Tibial nerve (tissue), 4 donors: ENCODE results near the gene TXNDC15. TPM values are rescaled to one million over a fixed set of nuclear protein-coding genes. Genes with fewer than 3 reads are reported as not detected.

Source experiments
- DNase-seq, 2 donors: peaks; one replicate each; pipeline ENCODE4 v3.0.0-alpha.2; 2019; ENCODE audit warnings: low spot score in 2 of 2
- H3K27ac ChIP-seq, 4 donors: fragments of 200-600 bp; sonication (generic) in 3 of 4; one replicate each; pipeline ENCODE4 v1.5.1; 2017 to 2019; ENCODE audit warnings: mild to moderate bottlenecking in 1 of 4
- H3K27me3 ChIP-seq, 2 donors: fragments of 200-600 bp; sonication (generic) in 1 of 2; one replicate each; pipeline versions ENCODE4 v1.5.1 to v1.6.0; 2017 to 2019
- H3K36me3 ChIP-seq, 3 donors: fragments of 200-600 bp; sonication (generic); one replicate each; pipeline ENCODE4 v1.5.1; 2018 to 2019
- H3K4me1 ChIP-seq, 4 donors: fragments of 200-600 bp; sonication (generic) in 3 of 4; one replicate each; pipeline ENCODE4 v1.5.1; 2017 to 2019
- H3K4me3 ChIP-seq, 4 donors: fragments of 200-600 bp; sonication (generic) in 3 of 4; one replicate each; pipeline ENCODE4 v1.5.1; 2017 to 2019; ENCODE audit warnings: mild to moderate bottlenecking in 1 of 4, moderate library complexity in 1 of 4
- H3K9me3 ChIP-seq, 4 donors: fragments of 200-600 bp; sonication (generic) in 3 of 4; one replicate each; pipeline ENCODE4 v1.5.1; 2017 to 2019
- EP300 ChIP-seq, 2 donors: sonication (generic); formaldehyde crosslinking; IDR thresholded peaks; one replicate each; pipeline ENCODE4 v1.6.1; 2017; ENCODE audit warnings: antibody characterized with exemption in 2 of 2, mild to moderate bottlenecking in 1 of 2
- POLR2A ChIP-seq, 2 donors: fragments of 450-650 bp; IDR thresholded peaks; one replicate each; pipeline ENCODE4 v1.6.1; 2017; ENCODE audit warnings: antibody characterized with exemption in 2 of 2, mild to moderate bottlenecking in 2 of 2, moderate library complexity in 2 of 2
- WGBS, 2 donors: methylation state at CpG; one replicate each; pipeline ENCODE4 v1.1.5; 2018; 5-methylcytosine and 5-hydroxymethylcytosine counted together
- total RNA-seq, 4 donors: library from RNA; depleted of rRNA; stranded (reverse); fragments of >200 nt; gene quantifications; one replicate each; pipeline ENCODE4 v1.1.0, GENCODE V29; 2016
- TF ChIP-seq, protein P1 (sequence below), 5 experiments: fragments of 200-600 bp in 3 of 5; fragments of 450-650 bp in 2 of 5; sonication (generic) in 3 of 5; IDR thresholded peaks; one replicate each; pipeline ENCODE4 v1.5.1; 2016 to 2019; ENCODE audit warnings: antibody characterized with exemption in 5 of 5, mild to moderate bottlenecking in 3 of 5, moderate library complexity in 2 of 5

Gene TXNDC15
- total RNA-seq, 4 donors from 2014 or later = 72.8 to 118 (median 84.8) TPM

DNA sequence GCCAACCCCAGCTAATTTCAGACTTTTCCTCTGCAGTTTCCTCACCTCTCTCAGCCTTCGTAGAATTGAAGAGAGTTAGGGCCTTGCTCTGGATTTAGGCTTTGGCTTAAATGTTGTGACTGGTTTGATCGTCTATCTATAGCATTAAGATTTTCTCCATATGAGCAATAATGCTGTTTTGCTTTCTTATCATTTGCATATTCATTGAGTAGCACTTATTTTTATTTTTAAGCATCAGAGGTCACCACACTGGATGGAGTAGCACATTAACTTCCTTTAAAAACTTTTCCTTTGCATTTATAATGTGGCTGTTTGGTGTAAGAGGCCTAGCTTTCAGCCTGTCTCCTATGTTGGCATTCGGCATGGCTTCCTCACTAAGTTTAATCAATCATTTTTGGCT lies 18.1 kb downstream of the TXNDC15 start:
- TF ChIP-seq, protein P1, sequence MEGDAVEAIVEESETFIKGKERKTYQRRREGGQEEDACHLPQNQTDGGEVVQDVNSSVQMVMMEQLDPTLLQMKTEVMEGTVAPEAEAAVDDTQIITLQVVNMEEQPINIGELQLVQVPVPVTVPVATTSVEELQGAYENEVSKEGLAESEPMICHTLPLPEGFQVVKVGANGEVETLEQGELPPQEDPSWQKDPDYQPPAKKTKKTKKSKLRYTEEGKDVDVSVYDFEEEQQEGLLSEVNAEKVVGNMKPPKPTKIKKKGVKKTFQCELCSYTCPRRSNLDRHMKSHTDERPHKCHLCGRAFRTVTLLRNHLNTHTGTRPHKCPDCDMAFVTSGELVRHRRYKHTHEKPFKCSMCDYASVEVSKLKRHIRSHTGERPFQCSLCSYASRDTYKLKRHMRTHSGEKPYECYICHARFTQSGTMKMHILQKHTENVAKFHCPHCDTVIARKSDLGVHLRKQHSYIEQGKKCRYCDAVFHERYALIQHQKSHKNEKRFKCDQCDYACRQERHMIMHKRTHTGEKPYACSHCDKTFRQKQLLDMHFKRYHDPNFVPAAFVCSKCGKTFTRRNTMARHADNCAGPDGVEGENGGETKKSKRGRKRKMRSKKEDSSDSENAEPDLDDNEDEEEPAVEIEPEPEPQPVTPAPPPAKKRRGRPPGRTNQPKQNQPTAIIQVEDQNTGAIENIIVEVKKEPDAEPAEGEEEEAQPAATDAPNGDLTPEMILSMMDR (IDR thresholded peaks at IDR 0.05) = no peak
- TF ChIP-seq EP300 (IDR thresholded peaks at IDR 0.05) = no peak
- TF ChIP-seq POLR2A (IDR thresholded peaks at IDR 0.05) = no peak
- H3K4me3 ChIP-seq = no peak overlapping the region
- H3K9me3 ChIP-seq = no peaks in the 10 kb centered on the region
- 92 to 96% methylated on average over 3 of the region's 3 CpGs for WGBS, 2 donors
- H3K27ac ChIP-seq = no peak overlapping the region
- DNase-seq = no peak
- no peaks in the 10 kb centered on the region for H3K4me1 ChIP-seq
- peaks cover 0 to 63% (median 0%) of the 10 kb centered on the region in 3 donors for H3K36me3 ChIP-seq
- no peaks in the 10 kb centered on the region for H3K27me3 ChIP-seq

DNA sequence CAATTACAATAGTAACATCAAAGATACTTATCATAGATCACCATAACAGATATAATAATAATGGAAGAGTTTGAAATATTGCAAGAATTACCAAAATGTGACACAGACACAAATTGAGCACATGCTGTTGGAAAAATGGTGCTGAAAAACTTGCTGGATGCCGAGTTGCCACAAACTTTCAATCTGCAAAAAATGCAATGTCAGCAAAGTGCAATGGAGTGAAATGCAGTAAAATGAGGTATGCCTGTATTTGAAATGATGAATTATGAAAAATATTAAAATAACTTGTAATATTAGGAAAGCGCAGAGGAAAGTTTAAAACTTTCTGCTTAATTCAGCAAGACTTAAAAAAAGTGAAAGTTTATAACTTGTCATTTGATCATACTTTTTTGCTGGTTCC lies 18.8 kb downstream of the TXNDC15 start:
- WGBS, 2 donors = 79 to 86% methylated on average over 2 of the region's 2 CpGs
- H3K36me3 ChIP-seq = peaks cover 0 to 63% (median 0%) of the 10 kb centered on the region in 3 donors
- H3K9me3 ChIP-seq = no peaks in the 10 kb centered on the region
- no peaks in the 10 kb centered on the region for H3K4me1 ChIP-seq
- H3K4me3 ChIP-seq = no peak overlapping the region
- H3K27ac ChIP-seq = no peak overlapping the region
- TF ChIP-seq, protein P1 (IDR thresholded peaks at IDR 0.05) = no peak
- TF ChIP-seq POLR2A (IDR thresholded peaks at IDR 0.05) = no peak
- TF ChIP-seq EP300 (IDR thresholded peaks at IDR 0.05) = no peak
- no peaks in the 10 kb centered on the region for H3K27me3 ChIP-seq
- no peak for DNase-seq

DNA sequence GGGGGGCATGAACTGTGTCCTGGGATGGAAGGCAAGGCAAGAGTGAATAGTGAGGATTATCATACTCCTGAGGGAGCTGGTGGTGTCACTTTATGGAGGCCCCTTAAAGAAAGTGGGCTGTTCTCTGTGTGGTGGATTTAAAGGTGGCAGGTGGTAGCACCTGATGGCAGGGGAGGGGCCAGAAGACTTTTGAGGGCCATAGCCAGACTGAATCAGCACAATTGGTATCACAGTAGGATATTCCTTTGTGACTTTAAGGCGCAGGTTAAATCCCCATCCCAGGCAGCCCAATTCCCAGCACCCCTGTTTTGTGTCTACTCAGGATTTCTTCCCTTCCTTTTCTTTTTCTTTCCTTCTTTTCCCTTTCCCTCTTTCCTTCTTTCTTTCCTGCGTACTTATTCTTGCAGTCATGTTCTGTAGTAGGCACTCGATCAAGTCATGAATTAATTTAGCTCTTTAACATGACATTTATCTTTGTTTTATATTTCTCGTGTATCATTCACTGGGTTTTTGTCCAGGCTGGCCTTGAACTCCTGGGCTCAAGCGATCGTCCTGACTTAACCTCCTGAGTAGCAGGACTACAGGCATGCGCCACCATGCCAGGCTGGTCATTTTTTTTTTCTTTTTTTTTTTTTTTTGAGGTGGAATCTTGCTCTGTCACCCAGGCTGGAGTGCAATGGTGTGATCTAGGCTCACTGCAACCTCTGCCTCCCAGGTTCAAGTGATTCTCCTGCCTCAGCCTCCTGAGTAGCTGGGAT lies 19.8 kb downstream of the TXNDC15 start:
- 91 to 92% methylated on average over 7 of the region's 7 CpGs for WGBS, 2 donors
- no peaks in the 10 kb centered on the region for H3K27me3 ChIP-seq
- peaks cover 0 to 63% (median 0%) of the 10 kb centered on the region in 3 donors for H3K36me3 ChIP-seq
- no peaks in the 10 kb centered on the region for H3K4me1 ChIP-seq
- no peak overlapping the region for H3K27ac ChIP-seq
- no peak for DNase-seq
- H3K4me3 ChIP-seq = no peak overlapping the region
- no peaks in the 10 kb centered on the region for H3K9me3 ChIP-seq
- TF ChIP-seq POLR2A (IDR thresholded peaks at IDR 0.05) = no peak
- TF ChIP-seq, protein P1 (IDR thresholded peaks at IDR 0.05) = no peak
- TF ChIP-seq EP300 (IDR thresholded peaks at IDR 0.05) = no peak

DNA sequence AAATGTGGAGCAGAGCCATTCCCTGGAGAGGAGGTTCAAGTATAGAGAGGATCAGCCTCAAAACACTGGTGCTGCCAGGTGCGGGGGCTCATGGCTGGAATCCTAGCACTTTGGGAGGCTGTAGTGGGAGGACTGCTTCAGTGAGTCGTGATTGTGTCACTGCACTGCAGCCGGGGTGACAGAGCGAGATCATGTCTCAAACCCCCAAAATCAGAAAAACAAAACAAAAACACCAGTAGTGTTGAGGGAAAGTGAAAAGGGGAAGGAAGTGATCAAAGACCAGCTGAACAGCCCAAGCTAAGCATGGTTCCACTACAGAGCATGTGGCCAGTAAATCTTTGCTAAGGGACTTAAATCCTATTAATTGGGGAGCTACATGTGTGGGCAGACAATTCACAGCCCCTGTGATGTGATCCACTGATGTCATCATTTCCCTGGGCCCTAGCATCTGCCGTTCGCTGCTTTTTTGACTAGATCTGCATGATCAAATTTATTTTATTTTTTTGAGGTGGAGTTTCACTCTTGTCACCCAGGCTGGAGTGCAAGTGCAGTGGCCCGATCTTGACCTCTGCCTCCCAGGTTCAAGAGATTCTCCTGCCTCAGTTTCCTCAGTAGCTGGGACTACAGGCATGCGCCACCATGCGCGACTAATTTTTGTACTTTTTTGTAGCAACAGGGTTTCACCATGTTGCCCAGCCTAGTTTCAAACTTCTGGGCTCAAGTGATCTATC lies 28.1 kb downstream of the TXNDC15 start:
- H3K27ac ChIP-seq = peak overlapping the region in 1 of 4 donors; percentile 57
- WGBS, 2 donors = 76 to 77% methylated on average over 10 of the region's 10 CpGs

More for the DNA sequence above, 28.1 kb downstream of the TXNDC15 start:
- DNase-seq = no peak
- peaks cover 0 to 12% (median 0%) of the 10 kb centered on the region in 4 donors for H3K4me1 ChIP-seq
- H3K9me3 ChIP-seq = no peaks in the 10 kb centered on the region
- H3K4me3 ChIP-seq = no peak overlapping the region
- peaks cover 0 to 44% (median 0%) of the 10 kb centered on the region in 3 donors for H3K36me3 ChIP-seq
- no peak for TF ChIP-seq EP300 (IDR thresholded peaks at IDR 0.05)
- TF ChIP-seq, protein P1 (IDR thresholded peaks at IDR 0.05) = no peak
- TF ChIP-seq POLR2A (IDR thresholded peaks at IDR 0.05) = no peak
- no peaks in the 10 kb centered on the region for H3K27me3 ChIP-seq
